ENCODE measurements around the gene RGS8.

- TF ChIP-seq YY1 (IDR thresholded peaks at IDR 0.05; ENCODE audit: insufficient read depth, insufficient read length) = no peak
- TF ChIP-seq SUZ12 (IDR thresholded peaks at IDR 0.05; ENCODE audit: extremely low read depth, insufficient read depth, insufficient read length) = no peak
- no peak for TF ChIP-seq ZNF274 (IDR thresholded peaks at IDR 0.05; ENCODE audit: low read depth, low read length)
Observed at GRCh38 chr1:182669266-182669665, 15.1 kb downstream of the RGS8 start.

All from NT2/D1 (cell line).